Panc1 (cell line): Measurements from ENCODE around the gene ELMO1.

Experiments used
- TCF7L2 ChIP-seq: IDR thresholded peaks from 2 replicates; pipeline ENCODE4 v1.6.1; 2011; ENCODE audit warnings: mild to moderate bottlenecking, low read depth, low read length, inconsistent platforms
- TF ChIP-seq, protein P1 (sequence below): fragments of 450-650 bp; IDR thresholded peaks from 2 replicates; pipeline ENCODE4 v1.5.1; 2017; ENCODE audit warnings: mild to moderate bottlenecking
- TF ChIP-seq, protein P2 (sequence below), 2 experiments: IDR thresholded peaks; 2 replicates each; pipeline ENCODE4 v1.6.1; 2011 to 2012; ENCODE audit warnings: low read depth in 2 of 2, control low read depth in 1 of 2, low read length in 1 of 2, mild to moderate bottlenecking in 1 of 2, moderate library complexity in 1 of 2; ENCODE audit not compliant: insufficient read depth in 1 of 2

DNA sequence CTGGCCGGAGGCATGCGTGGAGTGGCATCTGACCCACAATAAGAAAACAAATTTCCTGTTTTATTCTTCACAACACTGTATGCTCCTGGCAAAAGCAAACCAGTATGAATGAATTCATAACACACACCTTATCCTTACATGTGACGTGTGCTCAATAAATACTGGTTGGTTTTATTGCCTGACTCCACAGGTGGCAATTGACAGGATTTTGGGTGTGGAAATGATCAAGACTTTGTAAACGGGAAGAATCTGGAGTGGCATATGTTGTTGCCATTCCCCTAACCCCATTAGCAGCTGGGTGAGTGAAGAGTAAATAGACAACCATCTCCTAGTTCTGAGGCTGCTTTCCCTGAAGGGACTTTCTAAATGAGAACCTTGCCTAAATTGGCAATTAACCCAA is 508.8 kb downstream of the ELMO1 start:
- TF ChIP-seq, protein P1, sequence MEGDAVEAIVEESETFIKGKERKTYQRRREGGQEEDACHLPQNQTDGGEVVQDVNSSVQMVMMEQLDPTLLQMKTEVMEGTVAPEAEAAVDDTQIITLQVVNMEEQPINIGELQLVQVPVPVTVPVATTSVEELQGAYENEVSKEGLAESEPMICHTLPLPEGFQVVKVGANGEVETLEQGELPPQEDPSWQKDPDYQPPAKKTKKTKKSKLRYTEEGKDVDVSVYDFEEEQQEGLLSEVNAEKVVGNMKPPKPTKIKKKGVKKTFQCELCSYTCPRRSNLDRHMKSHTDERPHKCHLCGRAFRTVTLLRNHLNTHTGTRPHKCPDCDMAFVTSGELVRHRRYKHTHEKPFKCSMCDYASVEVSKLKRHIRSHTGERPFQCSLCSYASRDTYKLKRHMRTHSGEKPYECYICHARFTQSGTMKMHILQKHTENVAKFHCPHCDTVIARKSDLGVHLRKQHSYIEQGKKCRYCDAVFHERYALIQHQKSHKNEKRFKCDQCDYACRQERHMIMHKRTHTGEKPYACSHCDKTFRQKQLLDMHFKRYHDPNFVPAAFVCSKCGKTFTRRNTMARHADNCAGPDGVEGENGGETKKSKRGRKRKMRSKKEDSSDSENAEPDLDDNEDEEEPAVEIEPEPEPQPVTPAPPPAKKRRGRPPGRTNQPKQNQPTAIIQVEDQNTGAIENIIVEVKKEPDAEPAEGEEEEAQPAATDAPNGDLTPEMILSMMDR: no peak
- no peak for TF ChIP-seq TCF7L2
- TF ChIP-seq, protein P2, sequence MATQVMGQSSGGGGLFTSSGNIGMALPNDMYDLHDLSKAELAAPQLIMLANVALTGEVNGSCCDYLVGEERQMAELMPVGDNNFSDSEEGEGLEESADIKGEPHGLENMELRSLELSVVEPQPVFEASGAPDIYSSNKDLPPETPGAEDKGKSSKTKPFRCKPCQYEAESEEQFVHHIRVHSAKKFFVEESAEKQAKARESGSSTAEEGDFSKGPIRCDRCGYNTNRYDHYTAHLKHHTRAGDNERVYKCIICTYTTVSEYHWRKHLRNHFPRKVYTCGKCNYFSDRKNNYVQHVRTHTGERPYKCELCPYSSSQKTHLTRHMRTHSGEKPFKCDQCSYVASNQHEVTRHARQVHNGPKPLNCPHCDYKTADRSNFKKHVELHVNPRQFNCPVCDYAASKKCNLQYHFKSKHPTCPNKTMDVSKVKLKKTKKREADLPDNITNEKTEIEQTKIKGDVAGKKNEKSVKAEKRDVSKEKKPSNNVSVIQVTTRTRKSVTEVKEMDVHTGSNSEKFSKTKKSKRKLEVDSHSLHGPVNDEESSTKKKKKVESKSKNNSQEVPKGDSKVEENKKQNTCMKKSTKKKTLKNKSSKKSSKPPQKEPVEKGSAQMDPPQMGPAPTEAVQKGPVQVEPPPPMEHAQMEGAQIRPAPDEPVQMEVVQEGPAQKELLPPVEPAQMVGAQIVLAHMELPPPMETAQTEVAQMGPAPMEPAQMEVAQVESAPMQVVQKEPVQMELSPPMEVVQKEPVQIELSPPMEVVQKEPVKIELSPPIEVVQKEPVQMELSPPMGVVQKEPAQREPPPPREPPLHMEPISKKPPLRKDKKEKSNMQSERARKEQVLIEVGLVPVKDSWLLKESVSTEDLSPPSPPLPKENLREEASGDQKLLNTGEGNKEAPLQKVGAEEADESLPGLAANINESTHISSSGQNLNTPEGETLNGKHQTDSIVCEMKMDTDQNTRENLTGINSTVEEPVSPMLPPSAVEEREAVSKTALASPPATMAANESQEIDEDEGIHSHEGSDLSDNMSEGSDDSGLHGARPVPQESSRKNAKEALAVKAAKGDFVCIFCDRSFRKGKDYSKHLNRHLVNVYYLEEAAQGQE (IDR thresholded peaks at IDR 0.05; ENCODE audit: insufficient read depth in 1 of 2, low read depth in 2 of 2, low read length in 1 of 2): no peak
